Hepatocyte (in vitro differentiated cells): ENCODE data around the gene SGMS2. TPM values are rescaled to one million over a fixed set of nuclear protein-coding genes. Genes with fewer than 3 reads are reported as not detected.
"Not testable (repeated sequence)": the region's sequence is repeated elsewhere in the genome, so short reads cannot be mapped to it uniquely, and the experiment has no call there.

Source experiments
- DNase-seq: peaks from one replicate; pipeline ENCODE4 v3.0.0-alpha.2; 2016; ENCODE audit warnings: low spot score
- H2AFZ ChIP-seq: fragments of 200-600 bp; sonication (generic); 2 replicates; pipeline ENCODE4 v1.6.0; 2016; ENCODE audit warnings: antibody characterized with exemption, mild to moderate bottlenecking
- H3K27ac ChIP-seq: fragments of 200-600 bp; sonication (generic); 2 replicates; pipeline ENCODE4 v1.5.1; 2016; ENCODE audit warnings: mild to moderate bottlenecking
- H3K27me3 ChIP-seq: fragments of 200-600 bp; sonication (generic); 2 replicates; pipeline ENCODE4 v1.6.1; 2016
- H3K36me3 ChIP-seq: fragments of 200-600 bp; sonication (generic); replicated peaks from 2 replicates; pipeline ENCODE4 v1.5.1; 2016; ENCODE audit warnings: low read depth; ENCODE audit not compliant: insufficient read depth
- H3K4me1 ChIP-seq: fragments of 200-600 bp; sonication (generic); 2 replicates; pipeline ENCODE4 v1.5.1; 2016; ENCODE audit warnings: mild to moderate bottlenecking, moderate library complexity; ENCODE audit not compliant: insufficient read depth
- H3K4me2 ChIP-seq: fragments of 200-600 bp; sonication (generic); 2 replicates; pipeline ENCODE4 v1.6.0; 2016
- H3K4me3 ChIP-seq: fragments of 200-600 bp; sonication (generic); 2 replicates; pipeline ENCODE4 v1.5.1; 2016; ENCODE audit warnings: mild to moderate bottlenecking
- H3K79me2 ChIP-seq: fragments of 200-600 bp; sonication (generic); 2 replicates; pipeline ENCODE4 v1.6.0; 2017; ENCODE audit warnings: mild to moderate bottlenecking
- H3K9me2 ChIP-seq: fragments of 200-600 bp; sonication (generic); replicated peaks from 2 replicates; pipeline ENCODE4 v1.6.0; 2017; ENCODE audit warnings: mild to moderate bottlenecking; ENCODE audit not compliant: insufficient read depth
- H3K9me3 ChIP-seq: fragments of 200-600 bp; sonication (generic); 2 replicates; pipeline ENCODE4 v1.5.1; 2016; ENCODE audit warnings: low read depth, mild to moderate bottlenecking
- H4K20me1 ChIP-seq: fragments of 200-600 bp; sonication (generic); 2 replicates; pipeline ENCODE4 v1.6.0; 2016; ENCODE audit warnings: mild to moderate bottlenecking; ENCODE audit not compliant: insufficient read depth, poor library complexity, severe bottlenecking
- CTCF ChIP-seq: fragments of 200-600 bp; sonication (generic); IDR thresholded peaks from 2 replicates; pipeline ENCODE4 v1.5.1; 2016; ENCODE audit warnings: antibody characterized with exemption, mild to moderate bottlenecking; ENCODE audit not compliant: poor library complexity
- EZH2 ChIP-seq: fragments of 200-600 bp; sonication (generic); IDR thresholded peaks from 2 replicates; pipeline ENCODE4 v1.6.1; 2016; ENCODE audit warnings: antibody characterized with exemption, mild to moderate bottlenecking, borderline replicate concordance
- EZH2phosphoT487 ChIP-seq: fragments of 200-600 bp; sonication (generic); IDR thresholded peaks from one replicate; pipeline ENCODE4 v1.6.1; 2018; ENCODE audit warnings: antibody characterized with exemption, mild to moderate bottlenecking, low read depth, moderate library complexity; ENCODE audit not compliant: unreplicated experiment, severe bottlenecking
- WGBS: methylation state at CpG from one replicate; pipeline ENCODE4 v1.1.6; 2016; ENCODE audit warnings: low lambda C conversion rate; ENCODE audit errors: missing lambda C conversion rate; 5-methylcytosine and 5-hydroxymethylcytosine counted together
- polyA plus RNA-seq: library from polyadenylated mRNA; unstranded; fragments of >200 nt; fragmentation: Nextera tagmentation; extraction: Ambion mirVana; gene quantifications from 2 replicates; pipeline ENCODE4 v1.2.1, GENCODE V29; 2016
- total RNA-seq: library from RNA; depleted of rRNA; stranded (reverse); fragments of >200 nt; gene quantifications from 2 replicates; pipeline ENCODE4 v1.2.3, GENCODE V29; 2014

The SGMS2 gene
- total and polyA plus RNA-seq, 2 experiments from 2014 or later = 33.1 to 75.7 TPM

- H3K27me3 ChIP-seq = no peaks in the 10 kb centered on the region
- no peaks in the 10 kb centered on the region for H4K20me1 ChIP-seq
- TF ChIP-seq EZH2 (no peak), CTCF (no peak), EZH2phosphoT487 (no peak)
- H3K27ac ChIP-seq = no peak overlapping the region
- no peaks in the 10 kb centered on the region for H3K79me2 ChIP-seq
- H3K9me3 ChIP-seq = no peaks in the 10 kb centered on the region
- H2AFZ ChIP-seq = no peak overlapping the region
- no peak overlapping the region for H3K4me3 ChIP-seq
- no peaks in the 10 kb centered on the region for H3K36me3 ChIP-seq
- H3K4me1 ChIP-seq = no peaks in the 10 kb centered on the region
- DNase-seq = no peak
- no peak overlapping the region for H3K4me2 ChIP-seq
- no peaks in the 10 kb centered on the region for H3K9me2 ChIP-seq
Observed at GRCh38 chr4:107916623-107917022, 91.9 kb downstream of the SGMS2 start.

- Histone ChIP-seq H3K4me2 (no peak overlapping the region), H3K36me3 (no peaks in the 10 kb centered on the region), H3K79me2 (no peaks in the 10 kb centered on the region), H3K27me3 (no peaks in the 10 kb centered on the region), H3K9me3 (no peaks in the 10 kb centered on the region), H3K9me2 (no peaks in the 10 kb centered on the region), H3K4me1 (no peaks in the 10 kb centered on the region), H4K20me1 (no peaks in the 10 kb centered on the region), H3K27ac (no peak overlapping the region), H3K4me3 (no peak overlapping the region), H2AFZ (no peak overlapping the region)
- WGBS = 98% methylated on average over 2 of the region's 2 CpGs
- no peak for TF ChIP-seq EZH2
- DNase-seq = no peak
Observed at GRCh38 chr4:107917500-107917899, 92.8 kb downstream of the SGMS2 start.

GRCh38 chr4:107922486-107923473 is 98.0 kb downstream of the SGMS2 start:
- Histone ChIP-seq H3K4me1 (no peaks in the 10 kb centered on the region), H2AFZ (no peak overlapping the region), H3K9me3 (no peaks in the 10 kb centered on the region), H3K4me3 (no peak overlapping the region), H3K36me3 (no peaks in the 10 kb centered on the region), H3K27me3 (no peaks in the 10 kb centered on the region), H3K4me2 (no peak overlapping the region), H4K20me1 (no peaks in the 10 kb centered on the region), H3K27ac (no peak overlapping the region), H3K79me2 (no peaks in the 10 kb centered on the region), H3K9me2 (no peaks in the 10 kb centered on the region)
- 85% methylated on average over 4 of the region's 4 CpGs for WGBS
- DNase-seq = no peak
- TF ChIP-seq EZH2 (no peak), EZH2phosphoT487 (no peak), CTCF (no peak)

GRCh38 chr4:107925713-107926112 is 101.0 kb downstream of the SGMS2 start:
- not testable (repeated sequence) for H3K9me3 ChIP-seq, H3K9me2 ChIP-seq, H3K4me1 ChIP-seq, H3K4me3 ChIP-seq, H3K27ac ChIP-seq, H4K20me1 ChIP-seq, H3K27me3 ChIP-seq, H3K36me3 ChIP-seq, H2AFZ ChIP-seq, DNase-seq, H3K4me2 ChIP-seq, H3K79me2 ChIP-seq

- not testable (repeated sequence) for H4K20me1 ChIP-seq, H3K9me3 ChIP-seq, H3K4me3 ChIP-seq, H3K4me1 ChIP-seq, H2AFZ ChIP-seq, H3K27ac ChIP-seq, DNase-seq, H3K9me2 ChIP-seq, H3K27me3 ChIP-seq, H3K79me2 ChIP-seq, H3K4me2 ChIP-seq, H3K36me3 ChIP-seq
- 88% methylated on average over 4 of the region's 4 CpGs for WGBS
Observed at GRCh38 chr4:107926875-107927274, 102.1 kb downstream of the SGMS2 start.
